HEK293 (cell line): ENCODE results near the gene CD2BP2.

Source experiments
- CTCF ChIA-PET: fragments of 350-600 bp; formaldehyde crosslinking; extraction: SDS; loops from one replicate; lab custom pipeline; 2021; ENCODE audit warnings: antibody characterized with exemption; lab: Yijun Ruan, JAX
- POLR2A ChIA-PET: fragments of 300-600 bp; formaldehyde crosslinking; extraction: SDS; loops from one replicate; lab custom pipeline; 2020; ENCODE audit warnings: antibody characterized with exemption, inconsistent platforms; lab: Yijun Ruan, JAX
- H3K27ac ChIP-seq: fragments of 200-500 bp; sonication (Bioruptor generic); 2 replicates; pipeline ENCODE4 v1.5.1; 2014; ENCODE audit warnings: low read depth, low read length, control low read depth, inconsistent platforms; ENCODE audit errors: extremely low read depth
- H3K36me3 ChIP-seq, 2 experiments: fragments of 200-500 bp in 1 of 2; sonication (Bioruptor generic) in 1 of 2; 1 replicate in 1 of 2; 2 replicates in 1 of 2; pipeline ENCODE4 v1.5.1; 2014 to 2017; ENCODE audit warnings: inconsistent platforms in 2 of 2, low read length in 2 of 2; ENCODE audit not compliant: control insufficient read depth in 2 of 2, insufficient read depth in 1 of 2
- H3K4me1 ChIP-seq: fragments of 200-500 bp; sonication (Bioruptor generic); 2 replicates; pipeline ENCODE4 v1.5.1; 2014; ENCODE audit warnings: mild to moderate bottlenecking, low read length, inconsistent platforms; ENCODE audit not compliant: control insufficient read depth, insufficient read depth
- H3K4me3 ChIP-seq: 2 replicates; pipeline ENCODE4 v1.5.1; 2011; ENCODE audit warnings: low read depth, mild to moderate bottlenecking, control low read depth, low read length, moderate library complexity
- H3K9me3 ChIP-seq: fragments of 200-500 bp; sonication (Bioruptor generic); 2 replicates; pipeline ENCODE4 v1.5.1; 2014; ENCODE audit warnings: low read depth, low read length, inconsistent platforms; ENCODE audit not compliant: control insufficient read depth, insufficient read depth
- BCL6B ChIP-seq: fragments of 450-650 bp; formaldehyde crosslinking; IDR thresholded peaks from 2 replicates; pipeline ENCODE4 v1.5.1; 2017; ENCODE audit warnings: missing biosample characterization, missing genetic modification characterization
- GFI1B ChIP-seq: fragments of 450-650 bp; formaldehyde crosslinking; IDR thresholded peaks from 2 replicates; pipeline ENCODE4 v1.5.1; 2016; ENCODE audit warnings: missing biosample characterization, missing genetic modification characterization
- KLF10 ChIP-seq: fragments of 450-650 bp; IDR thresholded peaks from 2 replicates; pipeline ENCODE4 v1.5.1; 2018; ENCODE audit warnings: missing biosample characterization, mild to moderate bottlenecking, missing genetic modification characterization
- PATZ1 ChIP-seq: fragments of 450-650 bp; formaldehyde crosslinking; IDR thresholded peaks from 2 replicates; pipeline ENCODE4 v1.5.1; 2016; ENCODE audit warnings: missing biosample characterization, missing genetic modification characterization
- PRDM4 ChIP-seq: fragments of 450-650 bp; formaldehyde crosslinking; IDR thresholded peaks from 2 replicates; pipeline ENCODE4 v1.5.1; 2017; ENCODE audit warnings: missing biosample characterization, missing genetic modification characterization
- REST ChIP-seq: fragments of 450-650 bp; formaldehyde crosslinking; IDR thresholded peaks from 2 replicates; pipeline ENCODE4 v1.5.1; 2016; ENCODE audit warnings: missing biosample characterization, missing genetic modification characterization
- SP7 ChIP-seq: fragments of 450-650 bp; formaldehyde crosslinking; IDR thresholded peaks from 2 replicates; pipeline ENCODE4 v1.5.1; 2016; ENCODE audit warnings: missing biosample characterization, missing genetic modification characterization
- ZNF18 ChIP-seq: fragments of 450-650 bp; formaldehyde crosslinking; IDR thresholded peaks from 2 replicates; pipeline ENCODE4 v1.5.1; 2016; ENCODE audit warnings: missing biosample characterization, missing genetic modification characterization
- ZNF350 ChIP-seq: fragments of 450-650 bp; formaldehyde crosslinking; IDR thresholded peaks from 2 replicates; pipeline ENCODE4 v1.5.0; 2017; ENCODE audit warnings: missing biosample characterization, mild to moderate bottlenecking, missing genetic modification characterization
- ZNF394 ChIP-seq: fragments of 450-650 bp; formaldehyde crosslinking; IDR thresholded peaks from 2 replicates; pipeline ENCODE4 v1.5.1; 2016; ENCODE audit warnings: missing biosample characterization, missing genetic modification characterization, mild to moderate bottlenecking, moderate library complexity, borderline replicate concordance
- ZNF404 ChIP-seq: fragments of 450-650 bp; formaldehyde crosslinking; IDR thresholded peaks from 2 replicates; pipeline ENCODE4 v1.5.1; 2017; ENCODE audit warnings: missing biosample characterization, missing genetic modification characterization
- ZNF600 ChIP-seq: fragments of 450-650 bp; formaldehyde crosslinking; IDR thresholded peaks from 2 replicates; pipeline ENCODE4 v1.5.1; 2016; ENCODE audit warnings: missing biosample characterization, missing genetic modification characterization
- ZSCAN4 ChIP-seq: fragments of 450-650 bp; formaldehyde crosslinking; IDR thresholded peaks from 2 replicates; pipeline ENCODE4 v1.5.1; 2017; ENCODE audit warnings: missing biosample characterization, missing genetic modification characterization

The CD2BP2 gene

GRCh38 chr16:30377050-30377811 is 22.1 kb upstream of the CD2BP2 start (continued):
- TF ChIP-seq ZSCAN4 (no peak), ZNF394 (tag by site-specific recombination) (peak; percentile 58; the same call in 1 of the 2 replicates), KLF10 (tag by site-specific recombination) (no peak), BCL6B (tag by site-specific recombination) (no peak), ZNF600 (0 out of 2 replicates have a peak, but pooled peaks have one; percentile 31), ZNF350 (tag by site-specific recombination) (no peak), PRDM4 (no peak), PATZ1 (tag by site-specific recombination) (peak; percentile 85; the same call in 1 of the 2 replicates), GFI1B (tag by site-specific recombination) (no peak), ZNF404 (tag by site-specific recombination) (no peak), ZNF18 (tag by site-specific recombination) (no peak)

- Histone ChIP-seq H3K4me3 (no peak overlapping the region), H3K36me3 (peaks cover 0 to 8% of the 10 kb centered on the region in 2 experiments; a peak in 1 of 3 replicates), H3K9me3 (no peaks in the 10 kb centered on the region), H3K4me1 (peaks cover 5% of the 10 kb centered on the region), H3K27ac (peak overlapping the region; percentile 28)
- TF ChIP-seq SP7 (tag by site-specific recombination) (no peak), REST (tag by site-specific recombination) (no peak)
- ChIA-PET POLR2A (interaction anchor here (1.0 to 3.2 kb wide), 2 partner anchors 19 to 33 kb away, joined by 3 to 19 read pairs; partner anchors contain the start of gene ZNF48), CTCF (interaction anchor here (0.6 kb wide), 1 partner anchor 36 kb away, joined by 3 read pairs; no protein-coding TSS in a partner anchor)
Measured at GRCh38 chr16:30376461-30376902, 21.4 kb upstream of the CD2BP2 start.
